GM12878 (cell line): ENCODE data around the gene PPP4C. TPM values are rescaled to one million over a fixed set of nuclear protein-coding genes. Genes with fewer than 3 reads are reported as not detected.

Experiments used
- ATAC-seq: fragments of 200-7000 bp; cut with Tn5 transposase; 3 replicates; pipeline ENCODE4 v1.9.1; 2020; ENCODE audit warnings: mild to moderate bottlenecking, moderate library complexity
- BruUV-seq: library from RNA; stranded (reverse); fragments of 400-500 nt; replicated peaks from 2 replicates; lab custom pipeline; 2021; lab: Mats Ljungman, UMichigan
- CTCF ChIA-PET: fragments of 300-600 bp; sonication (Branson Sonifier 250); formaldehyde crosslinking; extraction: SDS; loops from one replicate; lab custom pipeline; 2021; ENCODE audit warnings: inconsistent platforms; lab: Yijun Ruan, JAX
- POLR2A ChIA-PET: fragments of 350-600 bp; formaldehyde crosslinking; extraction: SDS; loops from one replicate; lab custom pipeline; 2021; ENCODE audit warnings: inconsistent platforms; lab: Charles Lee
- RAD21 ChIA-PET: fragments of 300-600 bp; sonication (Branson Sonifier 250); formaldehyde crosslinking; loops from one replicate; lab custom pipeline; 2023; ENCODE audit warnings: antibody characterized with exemption; ENCODE audit not compliant: unreplicated experiment; lab: Charles Lee
- SMC1A ChIA-PET: fragments of 300-600 bp; sonication (Branson Sonifier 250); formaldehyde crosslinking; loops from one replicate; lab custom pipeline; 2023; ENCODE audit not compliant: unreplicated experiment, uncharacterized antibody; lab: Charles Lee
- DNase-seq: peaks from one replicate; pipeline ENCODE4 v3.0.0-alpha.2; 2011; ENCODE audit warnings: low read depth, low spot score
- FAIRE-seq: peaks from 3 replicates; lab custom pipeline; 2011; peaks lifted over from hg19 to GRCh38; lab: Jason Lieb, UNC
- H2AFZ ChIP-seq: 2 replicates; pipeline ENCODE4 v1.6.0; 2011; ENCODE audit warnings: low read depth, low read length, control low read depth; ENCODE audit not compliant: control insufficient read depth
- H3K27ac ChIP-seq: 2 replicates; pipeline ENCODE4 v1.5.1; 2011; ENCODE audit warnings: control low read depth; ENCODE audit not compliant: control insufficient read depth, insufficient read depth
- H3K27me3 ChIP-seq, 2 experiments: replicated peaks in 1 of 2; 2 replicates each; pipeline versions ENCODE4 v1.6.0 to v1.6.1; 2011; ENCODE audit warnings: low read length in 1 of 2; ENCODE audit not compliant: control insufficient read depth in 2 of 2, insufficient read depth in 2 of 2
- H3K36me3 ChIP-seq, 2 experiments: 2 replicates each; pipeline ENCODE4 v1.5.1; 2011; ENCODE audit warnings: low read length in 1 of 2; ENCODE audit not compliant: control insufficient read depth in 2 of 2, insufficient read depth in 2 of 2
- H3K4me1 ChIP-seq: 2 replicates; pipeline ENCODE4 v1.6.1; 2011; ENCODE audit warnings: mild to moderate bottlenecking, low read length, moderate library complexity, mixed read lengths; ENCODE audit not compliant: control insufficient read depth, insufficient read depth
- H3K4me2 ChIP-seq: 2 replicates; pipeline ENCODE4 v1.6.0; 2011; ENCODE audit warnings: control low read depth; ENCODE audit not compliant: control insufficient read depth, insufficient read depth
- H3K4me3 ChIP-seq: fragments of 200-600 bp; sonication (generic); 2 replicates; pipeline ENCODE4 v1.5.1; 2016
- H3K79me2 ChIP-seq: 2 replicates; pipeline ENCODE4 v1.6.0; 2011; ENCODE audit warnings: low read length; ENCODE audit not compliant: control insufficient read depth, insufficient read depth
- H3K9ac ChIP-seq: 2 replicates; pipeline ENCODE4 v1.8.0; 2011; ENCODE audit warnings: low read length, control low read depth, mixed read lengths; ENCODE audit not compliant: control insufficient read depth, insufficient read depth
- H3K9me3 ChIP-seq: replicated peaks from 3 replicates; pipeline ENCODE4 v1.5.1; 2011; ENCODE audit warnings: mild to moderate bottlenecking, low read length; ENCODE audit not compliant: control insufficient read depth, insufficient read depth
- H4K20me1 ChIP-seq: 2 replicates; pipeline ENCODE4 v1.6.0; 2011; ENCODE audit not compliant: control insufficient read depth, insufficient read depth
- BCLAF1 ChIP-seq: fragments of 450-650 bp; IDR thresholded peaks from 2 replicates; pipeline ENCODE4 v1.6.1; 2017; ENCODE audit warnings: antibody characterized with exemption, mild to moderate bottlenecking, moderate library complexity
- BMI1 ChIP-seq: fragments of 450-650 bp; IDR thresholded peaks from 2 replicates; pipeline ENCODE4 v1.6.1; 2016; ENCODE audit warnings: mild to moderate bottlenecking, moderate library complexity, borderline replicate concordance
- CBFB ChIP-seq: IDR thresholded peaks from 2 replicates; pipeline ENCODE4 v1.6.1; 2016; ENCODE audit warnings: antibody characterized with exemption, low read depth
- CHD2 ChIP-seq: IDR thresholded peaks from 2 replicates; pipeline ENCODE4 v1.6.1; 2011; ENCODE audit warnings: low read depth, low read length, improper control_type of control experiment, borderline replicate concordance
- E2F8 ChIP-seq: fragments of 450-650 bp; IDR thresholded peaks from 2 replicates; pipeline ENCODE4 v1.6.1; 2018; ENCODE audit warnings: mild to moderate bottlenecking, low read depth, moderate library complexity; ENCODE audit not compliant: partially characterized antibody
- EED ChIP-seq: sonication (generic); IDR thresholded peaks from 2 replicates; pipeline ENCODE4 v1.6.1; 2016; ENCODE audit warnings: antibody characterized with exemption, low read depth
- IRF3 ChIP-seq: fragments of 450-650 bp; IDR thresholded peaks from 2 replicates; pipeline ENCODE4 v1.6.1; 2014; ENCODE audit warnings: mild to moderate bottlenecking
- JUND ChIP-seq: IDR thresholded peaks from 2 replicates; pipeline ENCODE4 v1.6.1; 2012; ENCODE audit warnings: low read depth, mild to moderate bottlenecking, low read length, improper control_type of control experiment, moderate library complexity
- KLF5 ChIP-seq: fragments of 450-650 bp; IDR thresholded peaks from 2 replicates; pipeline ENCODE4 v1.6.1; 2014; ENCODE audit warnings: mild to moderate bottlenecking; ENCODE audit not compliant: partially characterized antibody
- MLLT1 ChIP-seq: fragments of 450-650 bp; IDR thresholded peaks from 2 replicates; pipeline ENCODE4 v1.6.1; 2016; ENCODE audit warnings: mild to moderate bottlenecking
- POLR2AphosphoS2 ChIP-seq: IDR thresholded peaks from 2 replicates; pipeline ENCODE4 v1.6.1; 2011; ENCODE audit warnings: low read depth, mild to moderate bottlenecking, low read length, improper control_type of control experiment, moderate library complexity
- RAD21 ChIP-seq: IDR thresholded peaks from 2 replicates; pipeline ENCODE4 v1.6.1; 2011; ENCODE audit warnings: mild to moderate bottlenecking, low read depth, low read length, moderate library complexity; ENCODE audit not compliant: insufficient read depth
- USF1 ChIP-seq: IDR thresholded peaks from 2 replicates; pipeline ENCODE4 v1.6.1; 2011; ENCODE audit warnings: borderline replicate concordance, low read depth, mild to moderate bottlenecking, moderate library complexity, mixed read lengths, low read length; ENCODE audit not compliant: insufficient read depth; ENCODE audit errors: extremely low read length
- WGBS: methylation state at CpG from one replicate; pipeline ENCODE4 v1.1.6; 2016; ENCODE audit warnings: low lambda C conversion rate; ENCODE audit not compliant: insufficient replicate concordance, insufficient coverage; ENCODE audit errors: missing lambda C conversion rate; 5-methylcytosine and 5-hydroxymethylcytosine counted together
- in situ Hi-C: fragments of 300-500 bp; cut with MboI; formaldehyde crosslinking; loops from 9 replicates; pipeline ENCODE4 v1.14.3; 2018; ENCODE audit warnings: mixed read lengths
- intact Hi-C: fragments of 100-400 bp; cut with micrococcal nuclease; formaldehyde crosslinking; loops from one replicate; pipeline ENCODE4 v1.14.2; 2022; ENCODE audit not compliant: unreplicated experiment
- polyA plus RNA-seq, 11 experiments: library from polyadenylated mRNA; depleted of rRNA in 4 of 11; unstranded in 6 of 11; stranded (reverse) in 5 of 11; fragments of >200 nt; fragmentation: Nextera tagmentation in 4 of 11; fragmentation: Illumina TruSeq in 1 of 11; extraction: Ambion mirVana in 4 of 11; extraction: Trizol in 1 of 11; gene quantifications; 1 replicate in 1 of 11; 2 replicates in 10 of 11; pipeline versions ENCODE4 v1.2.1 to v1.2.3, GENCODE V29; 2011 to 2016; ENCODE audit warnings: inconsistent platforms in 2 of 11, missing spikeins in 2 of 11, low read depth in 1 of 11
- total RNA-seq, 4 experiments: library from RNA; depleted of rRNA in 3 of 4; stranded (reverse); fragments of >200 nt in 3 of 4; fragmentation: Illumina TruSeq in 1 of 4; extraction: Trizol in 1 of 4; gene quantifications; 2 replicates each; pipeline versions ENCODE4 v1.2.1 to v1.2.3, GENCODE V29; 2013 to 2021

The PPP4C gene
- total and polyA plus RNA-seq, 10 of the 15 experiments (the other 5 are each of a cell fraction or from before 2014, with no cell fraction given), result 2.7 to 240 (median 124) TPM

- in situ Hi-C loops (no loop called here), intact Hi-C loops (no loop called here)
- no peaks in the 10 kb centered on the region; the same call in 1 of the 2 replicates for H4K20me1 ChIP-seq
- H3K9ac ChIP-seq, result no peak overlapping the region
- ChIA-PET SMC1A (no interaction called here), POLR2A (interaction anchor here (0.5 kb wide), 1 partner anchor 26 kb away, joined by 5 read pairs; no protein-coding TSS in a partner anchor), RAD21 (no interaction called here), CTCF (interaction anchor here (0.6 to 1.2 kb wide), 2 partner anchors 182 to 307 kb away, joined by 3 to 6 read pairs; no protein-coding TSS in a partner anchor)
- no peak overlapping the region for H3K27ac ChIP-seq
- no peak for DNase-seq
- H3K9me3 ChIP-seq, result no peaks in the 10 kb centered on the region
- H3K36me3 ChIP-seq, result no peaks in the 10 kb centered on the region
- H3K4me3 ChIP-seq, result no peak overlapping the region
- no peak overlapping the region for H3K4me2 ChIP-seq
- H3K27me3 ChIP-seq, result peaks cover 6 to 14% of the 10 kb centered on the region in 2 experiments; a peak in 3 of 4 replicates
- no peak overlapping the region for H2AFZ ChIP-seq
- peaks cover 10% of the 10 kb centered on the region for H3K4me1 ChIP-seq
- BruUV-seq, result no TSS peak
- no peaks in the 10 kb centered on the region for H3K79me2 ChIP-seq
- FAIRE-seq, result no peak
- ATAC-seq, result no peak
- WGBS, result 24% methylated on average over 18 of the region's 23 CpGs
- no peak for TF ChIP-seq BCLAF1
- no peak for TF ChIP-seq EED
- TF ChIP-seq POLR2AphosphoS2, result no peak
- no peak for TF ChIP-seq IRF3
- no peak for TF ChIP-seq JUND
- TF ChIP-seq CBFB, result no peak
- no peak for TF ChIP-seq MLLT1
- no peak for TF ChIP-seq BMI1
- TF ChIP-seq RAD21, result no peak
- no peak for TF ChIP-seq USF1
- no peak for TF ChIP-seq E2F8
- TF ChIP-seq CHD2, result no peak
- no peak for TF ChIP-seq KLF5
Measured at GRCh38 chr16:30030011-30030685, 45.6 kb upstream of the PPP4C start.
